HUES6 (cell line): ENCODE data around the gene KIAA1328.

Experiments
- H3K27ac ChIP-seq: 2 replicates; pipeline ENCODE4 v1.7.0; 2013; ENCODE audit warnings: low read depth, mild to moderate bottlenecking, low read length, inconsistent platforms
- H3K27me3 ChIP-seq: 2 replicates; pipeline ENCODE4 v1.6.1; 2013; ENCODE audit warnings: low read length; ENCODE audit not compliant: control insufficient read depth, insufficient read depth
- H3K36me3 ChIP-seq: 2 replicates; pipeline ENCODE4 v1.6.1; 2013; ENCODE audit warnings: low read length; ENCODE audit not compliant: control insufficient read depth, insufficient read depth
- H3K4me1 ChIP-seq: 2 replicates; pipeline ENCODE4 v1.6.1; 2013; ENCODE audit warnings: low read length; ENCODE audit not compliant: control insufficient read depth, insufficient read depth
- H3K4me3 ChIP-seq: 2 replicates; pipeline ENCODE4 v1.5.1; 2013; ENCODE audit warnings: low read depth, low read length
- H3K9ac ChIP-seq: one replicate; pipeline ENCODE4 v1.6.1; 2013; ENCODE audit warnings: mild to moderate bottlenecking, low read length
- H3K9me3 ChIP-seq: 2 replicates; pipeline ENCODE4 v1.6.1; 2013; ENCODE audit warnings: low read depth, low read length; ENCODE audit not compliant: control insufficient read depth, insufficient read depth

Gene KIAA1328

DNA sequence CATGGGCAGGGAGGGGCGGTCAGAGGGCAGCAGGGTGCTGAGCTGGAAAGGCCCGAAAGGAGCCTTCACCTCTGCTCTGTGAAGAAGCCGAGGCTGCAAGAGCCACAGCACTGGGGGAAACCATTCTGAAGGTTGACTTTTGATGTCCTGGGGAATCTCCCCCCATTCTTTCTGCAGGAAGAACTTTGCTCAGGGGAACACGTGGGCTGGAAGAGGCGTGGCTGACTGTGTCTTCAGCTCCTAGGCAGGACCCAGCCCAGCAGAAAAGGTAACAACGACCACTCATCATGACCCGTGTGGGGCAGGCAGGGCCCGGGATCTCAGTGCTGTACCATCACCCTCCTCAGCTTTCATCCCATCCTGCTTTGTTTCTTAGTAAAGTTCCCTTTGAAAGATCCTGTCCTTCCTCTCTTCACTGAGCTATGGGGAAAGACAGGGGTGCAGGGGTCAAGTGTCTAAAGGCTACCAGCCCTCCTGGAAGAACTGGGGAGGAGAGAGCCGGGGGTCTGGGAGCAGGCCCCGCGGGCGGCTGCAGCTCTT is 424.0 kb downstream of the KIAA1328 start:
- Histone ChIP-seq H3K4me3 (peak overlapping the region; percentile 73), H3K36me3 (no peaks in the 10 kb centered on the region), H3K9ac (no peak overlapping the region), H3K9me3 (no peaks in the 10 kb centered on the region), H3K27ac (no peak overlapping the region), H3K27me3 (peaks cover 63% of the 10 kb centered on the region), H3K4me1 (peaks cover 13% of the 10 kb centered on the region)

DNA sequence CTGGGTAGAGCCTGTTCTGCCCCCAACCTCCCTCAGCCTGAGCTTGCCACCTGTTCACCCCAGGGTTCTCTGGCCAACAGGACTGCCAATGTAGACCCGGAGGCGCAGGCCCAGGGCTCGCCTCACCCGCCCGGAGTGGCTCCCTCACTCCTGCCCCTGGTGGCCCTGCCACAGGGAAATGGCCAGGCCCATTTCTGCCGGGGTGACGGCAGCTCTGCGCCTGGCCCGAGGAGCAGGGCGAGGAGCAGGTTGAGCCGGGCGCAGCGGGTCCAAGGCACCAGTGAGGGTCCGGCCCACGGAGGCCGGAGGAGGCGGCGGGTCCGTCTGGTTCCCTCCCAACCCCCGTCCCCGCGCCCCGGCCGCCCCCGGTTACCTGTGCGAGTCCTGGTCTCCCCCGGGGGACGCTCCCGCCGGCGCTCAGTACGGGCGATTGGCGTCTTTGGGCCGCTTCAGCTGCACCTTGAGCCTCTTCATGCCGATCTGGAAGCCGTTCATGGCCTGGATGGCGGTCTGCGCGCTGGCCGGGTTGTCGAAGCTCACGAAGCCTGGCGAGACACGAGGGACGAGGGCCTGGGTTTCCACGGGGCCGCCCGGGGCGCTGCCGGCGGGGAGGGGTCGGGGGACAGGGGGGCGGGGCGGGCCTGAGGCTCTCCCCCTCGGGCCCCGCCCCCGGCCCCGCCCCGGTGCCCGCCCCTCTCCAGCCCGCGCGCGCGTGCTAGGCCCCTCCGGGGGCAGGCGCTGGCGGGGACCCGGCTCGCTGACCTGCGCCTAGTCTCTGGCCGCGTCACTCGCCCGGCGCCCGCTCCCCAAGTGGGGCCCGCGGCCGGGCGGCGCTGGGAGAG is 424.7 kb downstream of the KIAA1328 start:
- H3K4me3 ChIP-seq: peak overlapping the region; percentile 73
- H3K27me3 ChIP-seq: peaks cover 70% of the 10 kb centered on the region

DNA sequence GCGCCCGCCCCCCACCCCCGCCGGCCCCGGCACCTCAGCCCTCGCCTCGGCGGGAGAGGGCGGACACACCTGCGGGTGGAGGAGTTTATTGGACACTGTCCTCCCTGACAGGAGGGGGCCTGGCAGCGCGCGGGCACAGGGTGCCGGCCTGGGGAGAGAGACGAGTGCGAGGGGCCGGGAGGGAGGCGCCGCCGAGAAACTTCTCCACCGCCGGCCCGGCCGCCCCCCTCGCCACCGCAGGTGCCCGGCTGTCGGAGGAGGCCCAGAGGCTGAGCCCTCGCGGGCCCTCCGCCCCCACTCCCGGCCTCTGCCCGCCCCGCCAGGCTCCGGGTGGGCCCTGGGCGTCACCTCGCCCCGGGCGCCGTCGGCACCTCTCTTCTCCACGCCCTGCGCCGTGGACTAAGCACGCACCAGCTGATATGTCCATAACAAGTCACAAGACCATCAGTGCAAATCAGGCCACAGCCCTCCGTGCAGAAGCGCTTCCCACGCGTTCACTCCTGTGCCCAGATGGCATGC is 425.4 kb downstream of the KIAA1328 start:
- Histone ChIP-seq H3K9ac (peak overlapping the region; percentile 30), H3K9me3 (no peaks in the 10 kb centered on the region), H3K4me3 (peak overlapping the region; percentile 71), H3K4me1 (peaks cover 16% of the 10 kb centered on the region), H3K36me3 (no peaks in the 10 kb centered on the region), H3K27me3 (peaks cover 76% of the 10 kb centered on the region), H3K27ac (no peak overlapping the region)

More for the DNA sequence above, 424.7 kb downstream of the KIAA1328 start:
- Histone ChIP-seq H3K27ac (no peak overlapping the region), H3K9ac (no peak overlapping the region), H3K9me3 (no peaks in the 10 kb centered on the region), H3K36me3 (no peaks in the 10 kb centered on the region), H3K4me1 (peaks cover 13% of the 10 kb centered on the region)

DNA sequence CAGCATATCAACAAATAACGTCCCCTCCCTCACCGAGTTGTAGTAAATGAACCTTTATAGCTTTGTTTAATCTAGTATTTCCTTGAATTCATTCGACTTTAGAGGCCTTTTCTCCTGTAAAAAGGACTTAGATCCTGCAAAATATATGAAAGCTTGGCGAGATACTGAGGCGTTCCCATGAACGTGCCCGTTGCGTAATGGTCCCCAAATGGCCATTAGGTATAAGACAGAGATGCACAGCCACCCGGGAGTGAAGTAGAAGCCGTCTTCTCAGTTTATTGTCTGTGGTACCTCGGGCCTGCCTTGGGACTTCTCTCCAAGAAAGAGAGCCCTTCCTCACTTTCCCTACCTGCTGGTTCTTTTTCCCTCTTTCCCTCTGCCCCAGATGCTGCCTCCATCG is 426.0 kb downstream of the KIAA1328 start:
- peaks cover 82% of the 10 kb centered on the region for H3K27me3 ChIP-seq
- peak overlapping the region; percentile 71 for H3K4me3 ChIP-seq
- H3K36me3 ChIP-seq: no peaks in the 10 kb centered on the region
- peaks cover 16% of the 10 kb centered on the region for H3K4me1 ChIP-seq
- no peak overlapping the region for H3K27ac ChIP-seq
- no peak overlapping the region for H3K9ac ChIP-seq
- no peaks in the 10 kb centered on the region for H3K9me3 ChIP-seq

DNA sequence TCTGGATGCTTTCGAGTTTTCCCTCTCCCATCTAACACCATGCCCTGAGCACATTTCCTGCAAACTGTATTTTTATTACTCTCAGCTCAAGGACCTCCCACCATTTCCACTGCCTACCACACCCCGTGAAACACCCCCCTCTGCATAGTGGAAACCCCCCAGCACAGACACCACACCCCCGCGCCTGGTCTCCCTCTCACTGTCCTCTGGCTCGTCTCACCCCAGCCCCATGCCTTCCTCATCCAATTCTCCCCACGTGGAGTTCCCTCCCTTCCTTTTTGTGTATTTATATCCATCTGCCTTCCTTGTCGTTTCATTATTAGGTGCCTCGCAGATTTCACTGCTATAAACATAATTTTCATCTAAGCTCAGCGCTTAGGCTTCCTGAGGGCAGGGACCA is 429.2 kb downstream of the KIAA1328 start:
- H3K27ac ChIP-seq: no peak overlapping the region
- H3K36me3 ChIP-seq: no peaks in the 10 kb centered on the region
- no peaks in the 10 kb centered on the region for H3K9me3 ChIP-seq
- H3K27me3 ChIP-seq: peaks cover 75% of the 10 kb centered on the region
- peaks cover 9% of the 10 kb centered on the region for H3K4me1 ChIP-seq
- no peak overlapping the region for H3K4me3 ChIP-seq
- H3K9ac ChIP-seq: no peak overlapping the region

DNA sequence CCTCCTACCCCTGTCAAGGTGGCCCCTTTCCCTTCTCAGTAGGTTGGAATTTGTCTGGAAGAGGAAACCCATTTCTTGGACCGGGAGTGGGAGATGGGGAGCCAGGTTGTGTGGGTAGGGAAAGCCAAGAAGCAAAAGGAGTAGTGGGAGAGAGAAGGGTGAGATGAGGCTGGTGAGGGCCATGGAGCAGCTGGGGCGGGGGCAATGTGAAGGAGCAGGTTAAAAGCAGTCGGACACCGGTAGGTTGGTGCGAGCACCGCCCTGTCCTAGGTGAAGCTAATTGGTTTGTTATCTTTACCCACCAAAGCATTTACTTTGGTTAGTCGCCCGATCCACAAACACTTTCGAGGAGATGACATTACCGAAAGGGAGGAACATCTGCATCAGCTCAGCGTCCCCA is 429.9 kb downstream of the KIAA1328 start:
- Histone ChIP-seq H3K9ac (no peak overlapping the region), H3K9me3 (no peaks in the 10 kb centered on the region), H3K27ac (no peak overlapping the region), H3K36me3 (no peaks in the 10 kb centered on the region), H3K27me3 (peaks cover 72% of the 10 kb centered on the region), H3K4me1 (peaks cover 7% of the 10 kb centered on the region; the same call in 1 of the 2 replicates), H3K4me3 (peak overlapping the region; percentile 27; the same call in 1 of the 2 replicates)

DNA sequence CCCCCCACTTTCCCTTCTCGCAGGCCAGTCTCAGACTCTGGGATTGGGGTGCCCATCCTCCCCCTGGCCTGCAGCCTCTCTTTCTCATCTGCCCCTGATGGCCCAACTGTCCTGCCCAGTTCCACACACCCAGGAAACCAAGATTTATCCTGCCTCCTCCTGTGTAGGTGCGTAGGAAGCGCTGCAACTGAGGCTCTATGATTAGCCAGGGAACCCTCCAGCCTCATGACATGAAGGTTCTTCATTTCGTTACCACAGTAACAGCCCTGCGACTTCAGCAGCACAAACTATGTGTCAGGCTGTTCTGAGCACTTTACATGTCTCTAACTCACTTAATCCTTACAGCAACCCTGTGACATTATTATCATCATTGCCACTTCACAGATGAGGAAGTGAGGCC is 430.8 kb downstream of the KIAA1328 start:
- no peak overlapping the region for H3K27ac ChIP-seq
- no peaks in the 10 kb centered on the region for H3K36me3 ChIP-seq
- peaks cover 4% of the 10 kb centered on the region; the same call in 1 of the 2 replicates for H3K4me1 ChIP-seq
- no peaks in the 10 kb centered on the region for H3K9me3 ChIP-seq
- no peak overlapping the region for H3K4me3 ChIP-seq
- H3K27me3 ChIP-seq: peaks cover 66% of the 10 kb centered on the region
- no peak overlapping the region for H3K9ac ChIP-seq

DNA sequence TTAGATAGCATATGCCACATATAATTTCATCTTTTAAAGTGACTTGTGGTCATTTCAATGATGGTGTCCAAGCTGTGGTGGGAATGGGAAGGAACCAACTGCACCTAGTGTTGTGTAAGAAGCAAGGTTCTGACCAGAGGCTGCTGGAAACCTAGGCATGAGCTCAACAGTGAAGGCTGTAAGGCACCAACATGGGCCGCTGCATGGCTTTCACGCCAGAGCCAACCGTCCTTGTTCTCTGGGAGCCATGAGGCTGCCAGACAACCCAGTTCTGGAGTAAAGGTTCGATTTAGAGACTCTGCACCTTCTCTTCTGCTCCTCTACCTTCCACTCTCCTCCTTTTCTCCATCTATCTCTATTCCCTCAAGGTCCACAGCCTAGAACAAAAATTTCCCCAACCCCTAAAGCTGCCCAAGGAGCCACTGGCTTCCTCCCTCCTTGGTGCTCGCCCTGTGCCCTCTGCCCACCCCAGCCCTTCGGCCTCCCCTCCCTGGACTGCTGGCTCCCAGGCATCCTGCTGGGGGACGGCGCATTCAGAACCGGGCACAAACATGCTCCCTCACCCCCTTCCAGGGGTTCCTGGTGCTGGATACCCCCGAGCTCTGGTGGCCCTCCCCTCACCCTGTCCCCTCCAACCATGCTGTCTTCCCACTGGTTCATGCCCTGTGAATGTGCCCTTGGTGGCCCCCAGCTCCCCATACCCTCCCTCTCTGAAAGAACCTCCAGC is 431.6 kb downstream of the KIAA1328 start:
- Histone ChIP-seq H3K36me3 (no peaks in the 10 kb centered on the region), H3K9me3 (no peaks in the 10 kb centered on the region), H3K9ac (no peak overlapping the region), H3K27ac (no peak overlapping the region), H3K27me3 (peaks cover 58% of the 10 kb centered on the region), H3K4me1 (peaks cover 3% of the 10 kb centered on the region; the same call in 1 of the 2 replicates), H3K4me3 (no peak overlapping the region)

DNA sequence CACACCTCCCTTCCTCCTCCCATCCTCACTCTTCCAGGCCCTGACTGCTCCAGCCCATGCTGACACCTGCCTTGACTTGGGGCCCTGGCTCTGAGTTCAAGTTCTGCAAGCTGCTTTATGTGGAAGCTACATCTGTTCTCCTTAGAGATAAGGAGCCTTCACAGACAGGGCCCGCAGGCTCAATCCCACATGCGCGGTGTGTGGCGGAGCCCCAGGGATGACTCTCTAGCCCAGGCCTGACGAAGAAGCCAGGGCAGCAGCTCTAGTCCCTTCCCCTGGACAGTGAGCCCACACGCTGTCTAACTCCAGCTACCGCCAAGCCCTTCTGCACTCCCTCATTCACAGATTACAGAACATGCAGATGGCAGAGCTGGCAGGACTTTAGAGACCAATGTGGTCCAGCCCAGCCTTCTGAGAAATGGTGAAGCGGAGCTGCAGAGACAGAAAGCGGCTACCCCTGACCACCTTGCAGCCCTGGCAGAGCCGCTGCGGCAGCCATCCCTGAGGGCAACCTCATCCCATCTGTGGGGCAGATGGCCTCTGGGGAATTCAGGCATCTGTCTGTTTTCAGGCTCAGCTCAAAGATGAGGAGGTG is 432.4 kb downstream of the KIAA1328 start:
- H3K27ac ChIP-seq: no peak overlapping the region
- H3K9ac ChIP-seq: no peak overlapping the region
- H3K9me3 ChIP-seq: no peaks in the 10 kb centered on the region
- peaks cover 3% of the 10 kb centered on the region; the same call in 1 of the 2 replicates for H3K4me1 ChIP-seq
- no peak overlapping the region for H3K4me3 ChIP-seq
- H3K27me3 ChIP-seq: peaks cover 50% of the 10 kb centered on the region
- no peaks in the 10 kb centered on the region for H3K36me3 ChIP-seq

DNA sequence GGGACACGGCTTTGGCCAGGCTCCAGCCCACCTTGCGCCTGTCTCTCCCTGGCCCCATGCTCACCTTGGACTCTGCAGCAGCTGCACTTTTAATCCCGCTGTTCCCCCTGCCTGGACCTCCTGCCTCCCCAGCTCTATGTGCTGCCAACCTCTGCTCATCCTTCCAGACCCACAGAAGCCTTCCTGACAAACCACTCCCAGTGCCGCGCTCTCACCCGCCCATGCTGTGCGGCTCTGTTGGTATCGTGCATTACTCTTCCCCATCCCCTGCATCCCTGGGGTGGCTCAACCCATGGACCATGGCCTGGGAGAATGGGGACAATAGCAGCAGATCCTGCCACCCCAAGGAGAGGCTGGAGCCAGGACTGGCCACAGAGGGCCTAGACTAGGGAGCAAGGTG is 433.1 kb downstream of the KIAA1328 start:
- Histone ChIP-seq H3K36me3 (no peaks in the 10 kb centered on the region), H3K4me1 (peaks cover 3% of the 10 kb centered on the region; the same call in 1 of the 2 replicates), H3K9me3 (no peaks in the 10 kb centered on the region), H3K9ac (no peak overlapping the region), H3K27ac (no peak overlapping the region), H3K27me3 (peaks cover 50% of the 10 kb centered on the region), H3K4me3 (no peak overlapping the region)
